Dermis microvascular lymphatic vessel endothelial cell (primary cell): Measurements from ENCODE around the gene CBFA2T3. TPM values are rescaled to one million over a fixed set of nuclear protein-coding genes. Genes with fewer than 3 reads are reported as not detected.
"Not testable (repeated sequence)": the region's sequence is repeated elsewhere in the genome, so short reads cannot be mapped to it uniquely, and the experiment has no call there.

Experiments
- DNase-seq, 2 donors: peaks; one replicate each; pipeline versions ENCODE4 v3.0.0 to v3.0.0-alpha.2; 2010; ENCODE audit warnings: low read depth in 2 of 2
- total RNA-seq: library from RNA; depleted of rRNA; stranded (reverse); fragments of >200 nt; gene quantifications from 2 replicates; pipeline ENCODE4 v1.2.1, GENCODE V29; 2014

CBFA2T3 gene
- total RNA-seq, 1 donor from 2014 or later, result not detected

DNA sequence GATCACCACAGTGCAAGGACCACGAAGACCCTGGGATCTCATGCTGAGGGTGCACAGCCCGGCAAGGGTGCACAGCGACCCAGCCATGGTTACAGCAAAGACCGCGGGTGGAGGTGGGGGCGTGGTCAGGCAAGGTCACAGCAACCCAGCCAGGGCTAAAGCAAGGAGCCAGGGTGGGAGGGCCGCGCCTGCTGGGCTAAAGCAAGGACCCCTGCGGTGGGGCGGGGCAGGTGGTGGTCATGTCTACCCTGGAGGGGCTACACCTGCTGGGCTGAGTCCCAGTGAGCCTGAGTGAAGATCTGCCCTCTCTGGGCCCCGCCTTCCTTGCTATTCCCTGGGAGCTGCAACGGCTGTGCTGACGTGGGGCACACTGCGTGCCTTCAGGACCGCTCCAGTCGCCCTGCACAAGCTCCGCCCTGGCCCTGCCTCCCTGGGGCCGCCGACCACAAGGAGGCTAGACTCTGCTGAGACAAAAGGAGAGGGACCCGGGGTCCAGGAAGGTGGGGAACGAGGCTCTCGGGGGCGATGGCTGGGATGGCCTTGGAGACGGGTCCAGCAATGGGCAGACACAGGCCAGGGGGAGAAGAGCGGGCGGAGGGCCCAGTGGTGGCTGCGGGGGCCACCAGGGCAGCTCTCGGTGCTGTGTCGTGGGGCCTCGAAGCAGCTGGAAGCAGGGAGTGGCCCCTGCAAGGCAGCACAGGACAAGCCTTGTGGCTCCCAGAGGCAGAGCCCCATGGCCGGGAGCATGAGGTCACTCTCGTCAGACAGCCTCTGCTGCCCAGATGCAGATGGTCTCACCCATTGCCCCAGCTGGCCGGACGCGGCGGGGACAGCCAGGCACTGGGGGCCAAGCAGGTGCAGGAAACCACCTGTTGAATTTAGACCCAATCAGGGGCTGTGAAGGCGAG, 52.8 kb downstream of the CBFA2T3 start:
- no peak for DNase-seq

DNA sequence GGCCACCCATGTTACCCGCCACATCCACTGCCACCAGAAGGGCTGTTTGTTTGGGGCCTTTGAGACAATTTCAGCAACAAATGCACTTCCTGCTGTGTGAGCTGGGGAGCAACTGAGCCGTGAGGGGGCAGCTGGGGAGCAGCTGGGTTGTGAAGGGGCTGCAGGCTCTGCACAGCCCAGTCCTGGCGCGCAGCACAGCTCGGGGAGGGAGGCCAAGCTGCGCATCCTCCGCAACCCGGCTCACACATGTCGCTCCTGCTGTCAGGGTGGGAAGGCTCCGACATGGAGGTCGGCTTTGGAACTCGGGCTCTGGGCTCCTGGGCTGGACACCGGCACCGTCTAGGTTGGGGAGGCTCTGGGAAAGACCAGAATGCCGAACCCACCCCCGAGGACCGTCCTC, 53.6 kb downstream of the CBFA2T3 start:
- no peak for DNase-seq

DNA sequence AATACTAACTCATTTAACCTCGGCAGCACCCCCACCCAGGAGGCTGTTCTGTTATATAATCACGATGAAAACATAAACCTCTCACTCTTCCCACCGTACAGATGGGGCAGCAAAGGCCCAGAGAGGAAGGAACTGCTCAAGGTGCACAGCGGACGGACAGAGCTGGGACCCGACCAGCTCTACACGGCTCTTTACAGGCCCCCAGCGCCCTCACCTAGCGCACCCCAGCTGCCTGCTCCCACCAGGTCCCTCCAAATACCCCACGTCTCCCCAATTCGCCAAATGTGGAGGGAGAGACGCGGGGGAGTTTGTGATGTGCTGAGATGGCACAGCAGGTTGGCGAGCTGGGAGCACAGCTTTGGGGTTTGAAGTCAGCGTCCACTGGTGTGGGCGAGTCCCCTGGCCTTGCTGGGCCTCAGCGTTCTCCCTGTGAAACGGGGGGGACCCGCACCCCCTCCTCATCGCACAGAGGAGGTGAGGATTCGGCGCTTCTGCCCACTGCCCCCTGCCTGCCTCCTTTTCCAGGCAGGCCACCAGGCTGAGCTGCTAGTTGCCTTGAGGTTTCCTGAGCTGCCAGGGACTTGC, 54.1 kb downstream of the CBFA2T3 start:
- no peak for DNase-seq

DNA sequence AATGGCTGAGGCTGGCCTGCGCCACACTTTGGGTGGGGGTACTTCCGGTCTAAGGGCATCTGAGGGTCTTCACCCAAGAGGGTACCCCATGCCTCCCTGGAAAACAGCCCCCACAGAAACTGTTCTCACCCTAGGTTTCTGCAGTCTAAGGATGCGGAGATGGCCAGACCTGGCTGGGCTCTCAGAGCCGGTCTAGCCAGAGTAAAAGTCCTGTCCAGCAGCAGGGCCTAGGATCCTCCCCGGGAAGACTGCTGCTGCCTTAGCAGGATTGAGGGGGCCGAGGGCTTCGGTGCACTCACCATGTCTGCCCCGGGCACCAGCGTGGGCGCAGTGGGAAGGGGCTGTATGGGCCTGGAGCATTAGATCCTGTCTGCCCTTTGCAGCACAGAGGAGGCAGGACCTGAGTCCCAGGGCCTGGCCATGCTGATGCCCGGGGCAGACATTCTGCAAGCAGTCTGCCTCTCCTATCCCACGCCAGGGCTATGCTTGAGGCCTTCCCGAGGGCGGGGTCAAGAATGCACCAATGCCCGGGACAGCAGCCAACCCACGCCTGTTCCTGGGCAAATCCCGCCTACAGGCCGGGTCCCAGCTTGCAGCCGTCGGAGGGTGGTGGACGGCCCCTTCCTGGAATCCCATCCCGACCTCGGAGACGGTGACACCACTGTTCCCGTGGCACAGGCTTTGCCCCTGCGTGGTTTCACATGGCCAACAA, 54.7 kb downstream of the CBFA2T3 start:
- peak; percentile 20 to 81 for DNase-seq

DNA sequence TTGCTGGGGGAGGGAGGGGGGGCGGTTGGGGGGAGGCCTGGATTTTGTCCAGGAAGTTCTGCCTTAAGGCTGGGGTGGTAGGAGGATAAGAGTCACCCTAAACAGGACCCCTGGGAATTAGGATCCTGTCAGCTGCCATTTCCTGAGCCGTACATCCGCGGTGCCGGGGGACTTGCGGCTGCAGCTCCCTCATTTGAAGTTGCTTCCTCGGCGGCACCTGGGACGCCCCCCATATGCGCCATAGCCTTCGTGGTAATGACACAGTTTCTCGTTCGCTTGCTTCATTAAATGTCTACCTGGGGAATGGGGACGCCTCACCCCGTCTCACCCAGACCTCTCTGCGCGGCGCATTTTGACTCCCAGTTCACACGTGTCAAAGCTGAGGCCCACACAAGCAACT, 55.4 kb downstream of the CBFA2T3 start:
- DNase-seq, result no peak

DNA sequence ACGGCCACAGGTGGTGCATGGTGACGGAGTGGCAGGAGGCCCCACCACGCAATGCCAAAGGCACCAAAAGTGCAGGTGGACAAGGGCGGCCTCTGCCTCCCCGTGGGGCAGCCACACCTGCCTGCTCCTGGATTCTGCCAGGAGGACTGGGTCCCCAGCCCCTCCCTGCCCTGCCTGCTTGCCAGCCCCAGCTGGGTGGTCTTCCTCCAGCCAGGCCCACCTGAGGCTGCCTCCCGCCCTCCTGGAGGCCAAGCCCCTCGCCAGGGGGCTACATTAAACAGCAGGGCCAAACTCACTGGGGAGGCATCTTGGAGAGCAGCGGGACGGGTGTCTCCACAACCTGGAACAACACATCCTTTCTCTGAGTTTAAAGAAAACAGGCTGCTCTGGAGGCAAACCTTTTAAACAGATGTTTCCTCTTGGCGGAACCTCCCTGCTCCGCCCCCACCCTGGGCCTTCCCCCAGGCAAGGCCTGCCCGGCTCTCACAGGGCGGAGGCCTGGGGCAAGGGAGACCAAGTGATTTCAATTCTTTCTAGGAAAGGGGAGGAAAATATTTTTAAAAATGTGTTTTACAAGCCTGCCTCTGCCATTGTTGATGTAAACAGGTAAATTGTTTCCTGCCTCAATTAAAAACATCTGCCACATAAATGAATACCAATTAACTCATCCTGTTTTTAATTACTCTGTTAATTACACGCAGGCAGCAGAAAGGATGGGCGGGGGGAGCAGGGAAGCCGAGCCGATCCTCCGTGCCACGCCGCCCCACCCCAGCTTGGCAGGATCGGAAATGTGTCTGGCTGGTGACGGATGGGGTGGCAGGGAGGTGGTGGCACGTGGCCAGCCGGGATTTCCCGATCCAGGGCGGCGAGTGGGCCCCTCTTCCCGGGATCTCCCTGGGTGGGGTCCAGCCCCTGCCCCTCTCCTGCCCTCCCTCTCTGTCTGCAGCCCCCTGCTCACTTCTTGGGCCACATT, 56.1 kb downstream of the CBFA2T3 start:
- peak; percentile 50 to 92 for DNase-seq

DNA sequence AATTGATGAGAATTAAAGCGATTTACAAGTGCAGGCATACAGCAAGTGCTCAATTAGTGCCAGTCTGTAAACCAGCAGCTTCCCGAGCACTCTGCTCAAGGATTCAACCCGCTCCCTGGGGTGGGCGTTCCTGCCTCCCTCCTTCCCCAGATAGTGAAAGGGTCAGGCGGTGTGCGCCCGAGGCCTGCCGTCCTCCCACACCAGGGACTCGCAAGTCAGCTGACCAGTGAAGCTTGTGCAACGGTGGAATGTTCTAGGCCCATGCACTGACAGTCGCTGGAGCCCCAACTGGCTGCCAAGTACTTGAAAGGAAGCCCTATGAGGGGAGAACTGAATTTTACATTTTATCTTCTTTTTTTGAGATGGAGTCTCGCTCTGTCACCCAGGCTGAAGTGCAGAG, 57.1 kb downstream of the CBFA2T3 start:
- DNase-seq, result no peak

DNA sequence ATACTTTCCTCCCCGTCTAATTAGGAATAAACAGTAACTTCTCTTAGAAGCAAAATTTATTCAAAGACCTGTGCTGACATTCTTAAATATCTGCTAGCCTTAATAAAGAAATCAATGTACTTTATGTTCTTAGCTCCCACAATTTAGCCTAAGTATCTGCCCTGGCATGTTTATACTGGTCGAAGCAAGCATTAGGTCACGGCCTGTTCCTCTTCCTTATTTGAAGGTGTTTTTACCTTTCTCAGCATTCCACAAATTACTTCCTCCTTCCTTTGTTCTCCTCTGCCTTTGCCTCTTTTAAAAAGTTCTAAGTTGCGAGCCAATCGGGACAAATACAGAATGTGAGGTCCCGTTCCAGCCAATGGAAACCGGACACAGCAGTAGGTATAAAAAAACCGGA, 58.1 kb downstream of the CBFA2T3 start:
- not testable (repeated sequence) for DNase-seq

DNA sequence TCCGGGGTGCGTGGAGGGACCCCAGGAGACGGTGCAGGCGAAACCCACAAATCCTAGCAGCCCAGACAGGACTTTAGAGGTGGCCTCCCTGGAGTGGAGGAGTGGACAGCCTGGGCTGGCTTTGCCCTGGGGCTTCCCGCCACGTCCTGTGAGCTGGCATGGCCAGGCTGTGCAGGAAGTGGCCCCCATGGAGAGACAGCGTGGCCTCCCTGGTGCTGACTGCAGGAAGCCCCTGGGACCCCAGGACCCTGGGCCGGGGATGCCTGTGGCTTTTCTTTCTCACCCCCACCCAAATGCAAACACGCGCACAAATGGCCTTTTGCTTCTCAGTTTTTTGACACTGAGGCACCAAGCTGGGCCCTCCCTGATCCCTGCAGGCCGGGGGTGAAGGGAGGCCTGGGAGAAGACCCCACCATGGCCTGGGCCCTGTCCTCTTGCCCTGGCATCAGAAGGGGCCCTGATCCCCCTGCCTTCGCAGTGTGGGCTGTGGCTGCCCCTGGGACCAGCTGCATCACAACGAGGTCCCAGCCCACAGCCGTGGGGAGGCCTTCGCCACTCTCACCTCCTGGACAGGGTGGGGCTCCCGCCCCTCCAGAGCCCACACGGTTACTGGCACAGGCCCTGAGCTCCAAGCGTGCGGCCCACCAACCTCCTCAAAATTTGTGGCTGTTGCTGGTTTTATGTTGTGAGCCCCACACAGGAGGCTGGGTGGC, 58.9 kb downstream of the CBFA2T3 start:
- no peak for DNase-seq

DNA sequence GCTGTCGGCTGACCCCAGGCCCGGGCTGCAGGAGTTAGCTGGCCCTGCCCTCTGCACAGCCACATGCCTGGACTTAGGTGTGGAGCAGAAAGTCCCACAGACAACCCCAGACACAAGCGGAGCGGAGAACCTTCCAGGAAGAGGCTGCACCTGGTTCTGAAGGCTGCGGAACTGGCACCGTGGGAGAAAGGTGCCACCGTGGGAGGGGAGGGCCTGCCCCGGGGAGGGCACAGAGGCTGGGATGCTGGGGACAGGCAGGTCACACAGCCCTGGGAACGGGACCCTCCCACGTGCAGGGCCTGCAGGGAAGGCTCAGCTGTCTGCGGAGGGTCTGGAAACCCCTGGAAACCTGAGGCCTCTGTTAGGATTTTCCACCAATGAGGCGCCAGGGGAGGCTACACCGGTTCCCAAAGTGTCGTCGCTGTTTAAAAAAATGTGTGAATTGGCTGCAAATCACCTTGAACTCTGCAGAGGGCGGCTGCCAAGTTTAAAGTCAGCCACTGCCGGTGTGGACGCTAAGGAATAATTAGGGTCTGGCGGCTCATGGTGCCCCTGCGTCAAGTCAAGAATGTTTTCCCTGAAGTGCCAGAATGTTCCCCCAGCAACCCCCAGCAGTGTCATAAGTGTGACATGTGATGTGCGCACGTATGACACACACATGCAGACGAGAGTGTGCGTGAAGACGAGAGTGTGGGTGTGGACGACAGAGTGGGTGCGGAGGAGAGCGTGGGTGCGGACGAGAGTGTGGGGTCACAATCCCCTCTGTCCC, 59.7 kb downstream of the CBFA2T3 start:
- no peak for DNase-seq

DNA sequence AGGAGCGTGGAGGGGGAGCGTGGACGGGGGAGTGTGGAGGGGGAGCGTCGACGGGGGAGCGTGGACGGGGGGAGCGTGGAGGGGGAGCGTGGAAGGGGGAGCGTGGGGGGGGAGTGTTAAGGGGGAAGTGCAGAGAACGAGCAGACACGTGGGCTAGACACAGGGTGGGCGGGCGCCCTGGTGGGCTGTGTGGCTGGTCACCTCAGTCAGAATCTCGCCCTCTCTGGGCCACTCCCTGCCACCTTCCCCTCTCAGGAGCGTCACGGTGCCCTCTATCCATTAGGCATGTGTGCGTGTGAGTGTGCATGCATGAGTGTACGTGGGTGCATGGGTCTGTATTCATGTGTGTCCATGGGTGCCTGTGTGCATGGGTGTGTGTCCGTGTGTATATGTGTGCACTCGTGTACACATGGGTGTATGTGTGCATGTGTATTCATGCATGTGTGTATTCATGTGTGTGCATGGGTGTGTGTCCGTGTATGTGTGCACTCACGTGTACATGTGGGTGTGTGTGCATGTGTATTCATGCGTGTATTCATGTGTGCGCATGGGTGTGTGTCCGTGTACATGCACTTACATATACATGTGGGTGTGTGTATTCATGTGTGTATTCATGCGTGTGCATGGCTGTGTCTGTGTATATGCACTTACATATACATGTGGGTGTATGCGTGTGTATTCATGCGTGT, 61.2 kb downstream of the CBFA2T3 start:
- DNase-seq, result no peak

DNA sequence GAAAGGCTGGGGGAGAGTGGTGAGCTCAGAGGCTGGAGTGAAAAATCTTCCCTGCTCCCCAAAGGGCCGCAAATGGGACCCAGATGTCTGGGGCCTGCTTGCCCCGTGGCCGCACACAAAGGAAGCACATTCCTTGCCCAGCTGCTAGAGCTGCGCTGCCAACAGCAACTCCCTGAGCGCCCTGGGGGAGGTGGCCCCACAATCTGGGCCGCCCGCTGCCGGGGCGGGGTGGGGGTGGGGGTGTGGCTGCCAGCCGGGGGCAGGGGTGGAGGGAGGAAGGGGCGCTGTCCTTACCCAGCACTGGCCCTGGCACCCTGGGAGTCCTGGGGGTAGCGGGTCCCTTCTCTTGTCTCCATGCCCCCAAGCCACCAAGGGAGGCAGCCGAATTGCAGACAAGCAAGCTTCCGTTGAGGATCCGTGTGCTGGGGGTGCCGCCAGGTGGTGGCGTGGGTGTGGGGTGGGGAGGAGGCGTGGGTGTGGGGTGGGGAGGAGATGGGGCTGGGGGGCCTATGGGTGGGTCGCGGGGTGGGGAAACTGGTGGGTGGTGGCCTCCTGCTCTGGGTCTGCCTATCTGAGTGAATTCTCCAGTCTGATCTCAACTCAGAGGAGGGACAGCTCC, 62.1 kb downstream of the CBFA2T3 start:
- DNase-seq, result no peak

DNA sequence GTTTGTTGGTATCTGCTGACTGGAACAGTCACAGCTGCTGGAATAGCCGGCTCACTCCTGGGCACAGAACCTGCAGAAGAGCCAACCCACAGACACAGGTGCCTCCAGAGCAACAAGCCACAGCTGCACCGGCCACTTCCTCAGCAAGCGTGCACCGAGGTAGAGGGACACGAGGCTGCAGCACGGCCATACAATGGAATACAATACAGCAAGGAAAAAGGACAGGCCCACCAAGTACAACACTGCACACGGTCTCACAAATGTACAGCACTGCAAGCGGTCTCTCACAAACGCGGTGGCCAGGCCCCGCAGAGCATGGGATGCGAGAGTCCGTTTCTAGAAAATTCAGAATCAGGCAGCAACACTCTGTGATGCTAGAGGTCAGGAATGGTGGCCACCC, 63.1 kb downstream of the CBFA2T3 start:
- DNase-seq, result no peak

DNA sequence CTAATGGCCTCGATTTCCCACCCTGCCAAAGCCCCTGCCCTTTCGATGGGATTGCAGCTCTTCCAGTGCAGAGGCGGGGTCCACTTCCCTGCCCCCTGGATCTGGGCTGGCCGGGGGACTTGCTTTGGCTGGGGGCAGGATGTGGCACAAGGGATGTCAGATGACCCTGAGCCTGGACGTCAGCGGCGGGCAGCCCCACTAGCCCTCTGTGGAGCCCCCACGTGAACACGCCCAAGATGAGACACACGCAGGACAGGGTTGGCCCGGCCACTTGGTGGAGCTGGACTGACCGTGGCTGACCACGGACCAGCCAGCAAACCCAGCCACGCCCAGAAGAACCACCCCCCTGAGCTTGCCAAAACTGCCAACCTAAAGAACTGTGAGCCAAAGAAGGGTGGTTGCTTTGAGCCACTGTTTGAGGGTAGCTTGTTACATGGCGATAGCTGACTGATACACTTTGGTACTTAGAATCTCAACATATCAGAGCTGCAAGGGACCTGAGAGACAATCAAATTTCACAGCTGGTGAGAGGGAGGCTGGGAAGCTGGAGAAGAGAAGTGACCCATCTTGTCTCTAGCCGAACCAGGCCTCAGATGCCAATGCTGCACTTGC, 63.9 kb downstream of the CBFA2T3 start:
- no peak for DNase-seq

DNA sequence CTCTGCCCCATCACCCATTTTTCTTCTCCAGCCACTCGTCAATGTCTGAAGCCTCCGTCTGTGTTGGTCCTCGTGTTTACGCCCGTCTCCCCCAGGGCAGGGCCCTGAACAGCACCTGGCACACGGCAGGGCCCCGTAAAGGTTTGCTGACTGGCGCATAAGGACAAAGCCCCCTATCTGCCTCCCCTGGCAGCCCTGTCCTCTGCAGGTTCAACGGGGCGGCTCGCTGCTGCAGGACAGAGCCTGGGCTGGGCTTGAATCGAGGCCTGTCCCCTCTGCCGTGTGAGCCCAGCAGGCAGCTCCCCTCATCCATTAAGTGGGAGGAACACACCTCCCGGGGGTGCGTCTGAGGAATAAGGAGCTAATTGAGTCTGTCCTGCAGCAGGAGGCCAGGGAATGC, 64.5 kb downstream of the CBFA2T3 start:
- DNase-seq, result no peak

DNA sequence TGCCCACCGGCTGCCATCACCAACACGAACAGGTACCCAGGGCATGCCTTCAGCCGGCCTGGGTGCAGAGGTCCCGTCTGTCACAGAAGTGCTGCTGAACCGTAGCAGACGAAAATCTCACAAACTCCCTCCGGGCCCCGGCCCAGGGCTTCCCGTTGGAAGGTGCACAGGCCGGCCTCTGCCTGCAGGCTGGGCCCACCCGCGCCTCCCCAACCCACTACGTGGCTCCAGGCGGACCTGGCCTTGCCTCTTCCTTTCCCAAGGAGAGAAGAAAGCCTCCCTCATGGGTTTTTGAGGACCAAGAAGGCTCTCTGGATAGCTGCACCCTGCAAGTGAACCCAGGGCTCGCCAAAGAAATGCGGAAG, 65.1 kb downstream of the CBFA2T3 start:
- DNase-seq, result no peak

DNA sequence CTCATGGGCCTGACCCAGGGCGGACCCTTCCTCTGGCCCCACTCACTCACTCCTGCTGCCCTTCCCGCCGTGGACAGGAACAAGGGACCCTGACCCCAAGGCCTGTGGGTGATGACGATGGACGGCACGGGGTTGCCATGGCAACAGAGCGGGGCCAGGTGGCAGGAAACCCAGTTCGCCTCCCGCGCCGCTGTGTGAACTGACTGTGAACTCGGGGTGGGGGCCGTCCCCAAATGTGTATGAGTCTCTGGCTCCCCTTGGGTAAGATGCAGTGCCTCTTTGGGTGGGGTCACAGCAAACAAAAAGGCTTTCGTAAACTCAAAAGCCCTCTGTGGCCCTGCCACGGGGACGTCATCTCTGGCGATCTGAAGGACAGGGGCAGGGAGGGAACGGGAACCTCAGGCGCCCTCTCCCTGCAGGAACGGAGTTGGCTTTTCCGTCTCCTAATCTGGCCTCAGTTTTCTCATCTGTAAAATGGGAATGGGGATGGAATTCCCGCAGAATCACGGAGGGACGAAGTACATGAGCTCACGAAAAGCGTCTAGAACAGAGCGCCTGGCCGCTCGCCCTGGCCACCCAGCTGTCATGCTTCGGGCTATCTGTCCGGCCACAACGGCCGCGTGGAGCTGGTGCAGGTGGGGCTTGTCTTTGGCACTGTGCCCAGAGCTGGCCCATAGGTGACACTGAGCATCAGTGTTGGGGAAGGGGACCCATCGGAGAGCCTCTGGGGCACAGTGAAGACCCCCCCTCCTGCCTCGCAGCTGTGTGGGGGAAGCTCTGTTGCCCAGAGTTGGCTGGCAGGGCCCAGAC, 65.7 kb downstream of the CBFA2T3 start:
- DNase-seq, result peak; percentile 47 to 63
